HG03571 (cell line): ENCODE data around the gene COL9A3.

Experiments used
- ATAC-seq: cut with Tn5 transposase; IDR thresholded peaks from one replicate; pipeline ENCODE4 v1.9.1; 2021; ENCODE audit not compliant: unreplicated experiment

Gene COL9A3

GRCh38 chr20:62876902-62877816, 60.3 kb downstream of the COL9A3 start:
- ATAC-seq, result no peak

DNA sequence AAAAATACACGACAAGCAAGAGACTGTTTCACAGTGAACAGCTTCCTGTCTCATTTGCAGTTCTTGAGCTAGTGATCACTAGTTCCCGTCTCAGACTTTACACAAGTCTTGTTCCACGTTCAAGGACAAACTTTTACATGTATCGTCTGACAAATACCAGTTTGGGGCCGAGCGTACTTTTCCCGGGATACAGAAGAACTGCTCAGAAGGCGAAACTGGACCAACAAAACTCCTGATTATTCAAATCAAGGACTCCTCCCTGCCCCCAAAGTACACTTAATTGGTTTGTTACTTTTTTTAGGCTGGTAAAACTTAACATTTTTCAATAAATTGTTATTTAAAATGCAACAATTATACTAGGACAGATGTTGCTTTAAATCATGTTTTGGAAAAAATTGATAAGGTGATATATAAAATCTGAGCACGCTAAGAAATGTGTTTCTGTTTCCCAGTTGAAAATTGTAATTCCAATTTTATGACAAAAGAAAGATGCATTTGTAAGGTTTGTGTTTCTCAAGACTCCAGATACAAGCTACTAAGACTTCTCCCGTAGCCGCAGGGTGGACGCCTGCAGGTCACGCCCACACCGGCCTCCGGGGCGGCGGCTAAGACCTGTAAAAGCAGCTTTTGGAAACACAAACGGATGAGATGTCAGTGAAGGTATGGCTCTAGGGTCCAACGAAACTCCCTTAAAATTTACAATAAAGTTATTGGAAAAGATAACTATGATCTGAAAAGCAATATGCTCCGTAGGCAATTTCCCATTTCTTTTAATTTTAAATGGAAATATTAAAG, 61.6 kb downstream of the COL9A3 start:
- no peak for ATAC-seq

GRCh38 chr20:62879275-62880146, 62.7 kb downstream of the COL9A3 start:
- no peak for ATAC-seq

DNA sequence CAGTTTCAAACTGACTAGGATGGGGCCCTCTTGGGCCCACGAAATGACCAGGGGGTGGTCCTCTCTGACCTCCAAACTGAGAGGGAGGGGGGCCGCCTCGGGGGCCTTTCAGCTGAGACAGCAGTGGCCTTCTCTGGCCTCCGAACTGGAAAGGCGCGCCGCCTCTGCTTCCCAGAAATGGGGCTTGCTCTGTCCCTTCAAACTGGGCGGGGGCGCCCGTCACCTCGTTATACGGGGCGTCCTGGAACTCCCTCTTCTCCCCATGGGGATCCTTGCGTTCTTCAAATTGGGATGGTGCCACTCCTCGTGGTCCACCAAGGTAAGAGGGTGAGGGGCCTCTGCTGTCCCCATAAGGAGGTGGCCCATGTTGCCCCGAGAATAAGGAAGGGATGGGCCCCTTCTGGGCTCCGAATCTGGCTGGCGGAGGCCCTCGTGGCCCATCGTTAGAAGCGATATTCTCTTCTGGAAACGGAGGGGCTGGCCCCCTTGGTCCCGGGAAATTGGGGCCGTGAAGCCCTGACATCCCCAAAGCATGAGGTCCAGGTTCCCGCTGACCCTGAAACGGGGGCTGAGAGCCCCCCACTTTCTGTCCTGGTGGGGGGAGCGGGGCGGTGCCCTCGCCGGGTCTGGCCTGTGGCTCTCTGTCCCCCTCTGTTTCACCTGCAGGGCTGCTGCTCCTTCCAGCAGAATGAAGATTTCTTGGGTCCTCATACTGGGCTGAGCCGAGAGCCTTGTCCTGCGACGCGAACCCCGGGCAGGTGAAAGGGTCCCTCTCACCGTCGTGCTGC, 63.5 kb downstream of the COL9A3 start:
- no peak for ATAC-seq

GRCh38 chr20:62880935-62881661, 64.2 kb downstream of the COL9A3 start:
- ATAC-seq, result no peak

GRCh38 chr20:62881662-62882395, 65.0 kb downstream of the COL9A3 start:
- ATAC-seq, result no peak

- no peak for ATAC-seq
Measured at GRCh38 chr20:62882426-62882825, 65.6 kb downstream of the COL9A3 start.

DNA sequence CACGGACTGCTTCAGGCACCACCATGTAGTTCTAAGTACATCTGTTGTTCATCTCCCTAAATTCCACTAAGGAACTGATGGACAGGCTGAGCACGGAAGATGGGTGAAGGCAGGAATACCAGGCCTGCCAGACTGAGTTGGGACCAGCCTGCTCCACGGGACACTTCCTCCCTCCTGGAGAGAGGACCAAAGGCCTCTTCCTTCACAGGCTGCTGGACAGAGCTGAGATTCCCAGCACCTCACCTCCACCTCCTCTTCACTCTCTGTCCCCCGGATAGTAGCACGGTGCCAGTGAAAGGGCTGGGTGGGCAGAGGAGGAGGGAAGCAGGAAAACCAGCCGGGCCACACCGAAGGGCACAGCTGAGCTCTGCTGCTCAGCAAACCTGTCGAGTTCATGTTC, 67.7 kb downstream of the COL9A3 start:
- ATAC-seq, result no peak

GRCh38 chr20:62885046-62885895, 68.4 kb downstream of the COL9A3 start:
- no peak for ATAC-seq

DNA sequence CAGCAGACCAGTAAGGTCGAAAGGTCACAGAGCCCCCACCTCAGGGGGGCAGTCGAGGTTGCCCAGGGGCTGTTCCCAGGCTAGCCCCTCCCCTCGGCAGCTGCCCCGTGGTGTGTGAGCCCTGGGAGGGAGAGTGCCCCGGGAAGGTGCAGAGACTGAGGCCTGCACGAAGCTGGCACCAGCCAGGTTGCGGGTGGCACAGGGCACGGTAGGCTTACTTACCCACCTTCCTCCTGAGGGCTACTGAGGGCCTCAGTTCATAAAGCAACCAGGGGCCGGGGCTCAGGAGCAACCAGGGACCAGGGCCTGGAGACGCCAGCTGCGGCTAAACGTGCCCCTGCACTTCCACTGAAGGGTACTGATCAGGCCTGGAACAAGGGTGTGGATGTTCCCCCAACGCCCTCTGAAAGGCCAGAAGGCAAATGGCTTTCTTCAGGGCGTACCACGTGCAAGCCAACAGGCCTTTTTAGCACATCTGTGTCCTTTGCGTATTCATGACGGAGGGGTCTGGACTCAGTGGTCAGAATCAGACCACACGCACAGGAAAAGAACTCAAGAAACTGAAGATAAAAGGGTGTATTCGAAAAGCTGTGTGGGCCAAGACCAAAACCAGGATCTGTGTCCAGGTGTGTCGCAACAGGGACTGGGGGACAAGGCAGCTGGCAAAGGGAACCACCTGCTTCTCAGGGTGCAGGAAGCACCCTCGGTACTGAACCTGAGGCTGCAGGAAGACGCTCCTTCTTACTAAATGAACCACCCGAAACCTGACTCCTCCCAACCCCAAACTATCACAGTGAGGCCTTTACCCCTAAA, 69.3 kb downstream of the COL9A3 start:
- no peak for ATAC-seq

- no peak for ATAC-seq
Measured at GRCh38 chr20:62886709-62887058, 69.8 kb downstream of the COL9A3 start.

- ATAC-seq, result no peak
Measured at GRCh38 chr20:62887152-62887859, 70.5 kb downstream of the COL9A3 start.

DNA sequence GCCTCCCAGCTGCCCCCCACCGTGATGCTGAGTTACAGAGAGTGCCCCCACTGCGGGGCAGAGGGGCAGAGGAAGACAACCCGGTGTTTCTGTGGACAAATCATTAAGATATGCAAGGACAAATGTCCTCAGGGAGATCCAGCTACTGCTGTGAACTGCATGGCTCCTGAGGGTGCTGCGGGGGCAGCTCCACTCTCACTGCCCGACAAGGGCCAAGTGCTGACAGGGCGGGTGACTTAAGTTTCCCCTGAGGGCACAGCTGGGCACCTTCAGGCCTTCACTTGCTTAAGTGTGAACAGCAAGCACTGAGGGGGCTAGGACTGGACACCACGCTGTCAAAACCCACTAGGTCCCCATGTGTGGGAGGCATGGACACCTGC, 71.0 kb downstream of the COL9A3 start:
- ATAC-seq, result no peak

DNA sequence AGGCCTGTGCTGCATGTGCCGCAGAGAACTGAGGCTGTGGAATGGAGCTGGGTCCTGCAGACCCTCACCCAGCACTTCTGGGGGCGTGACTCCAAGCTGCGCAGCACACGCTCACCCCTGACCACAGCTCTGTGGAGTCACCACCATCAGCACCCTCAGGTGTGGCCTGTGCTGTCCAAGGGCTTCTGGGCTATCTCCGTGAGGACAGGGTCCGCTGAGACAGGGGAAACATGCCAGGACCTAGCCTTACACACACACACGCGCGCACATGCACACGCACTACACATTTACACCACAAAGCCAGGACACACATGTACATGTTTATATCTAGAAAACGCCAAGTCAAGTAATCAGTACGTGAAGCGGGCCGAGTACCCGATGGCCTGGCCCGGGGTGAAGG, 71.6 kb downstream of the COL9A3 start:
- ATAC-seq, result no peak

- ATAC-seq, result no peak
Measured at GRCh38 chr20:62888910-62889309, 72.1 kb downstream of the COL9A3 start.

GRCh38 chr20:62889411-62889810, 72.6 kb downstream of the COL9A3 start:
- no peak for ATAC-seq

GRCh38 chr20:62889871-62890270, 73.0 kb downstream of the COL9A3 start:
- ATAC-seq, result no peak
